ENCODE measurements around the gene HPCAL4.

The HPCAL4 gene

DNA sequence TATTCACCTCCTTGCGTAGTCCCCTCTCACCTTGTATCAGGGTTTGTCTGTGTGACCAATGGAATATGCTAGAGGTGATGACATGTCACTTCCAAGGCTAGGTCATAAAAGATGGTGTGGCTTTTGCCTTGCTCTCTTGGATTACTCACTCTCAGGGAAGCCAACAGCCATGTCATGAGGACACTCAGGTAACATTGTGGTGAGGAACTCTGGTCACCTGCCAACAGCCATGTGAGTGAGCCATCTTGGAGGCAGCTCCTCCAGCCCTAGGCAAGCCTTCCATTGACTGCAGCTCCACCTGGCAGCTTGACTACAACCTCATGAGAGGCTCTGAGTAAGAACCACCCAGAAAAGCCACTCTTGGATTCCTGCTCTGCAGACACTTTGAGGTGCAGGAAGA, 40.8 kb downstream of the HPCAL4 start:
- no peaks in the 10 kb centered on the region for H3K27me3 ChIP-seq (replicated peaks; ENCODE audit: control insufficient read depth, insufficient read depth, low read length)
- DNase-seq (ENCODE audit: extremely low read depth, insufficient read length): no peak

DNA sequence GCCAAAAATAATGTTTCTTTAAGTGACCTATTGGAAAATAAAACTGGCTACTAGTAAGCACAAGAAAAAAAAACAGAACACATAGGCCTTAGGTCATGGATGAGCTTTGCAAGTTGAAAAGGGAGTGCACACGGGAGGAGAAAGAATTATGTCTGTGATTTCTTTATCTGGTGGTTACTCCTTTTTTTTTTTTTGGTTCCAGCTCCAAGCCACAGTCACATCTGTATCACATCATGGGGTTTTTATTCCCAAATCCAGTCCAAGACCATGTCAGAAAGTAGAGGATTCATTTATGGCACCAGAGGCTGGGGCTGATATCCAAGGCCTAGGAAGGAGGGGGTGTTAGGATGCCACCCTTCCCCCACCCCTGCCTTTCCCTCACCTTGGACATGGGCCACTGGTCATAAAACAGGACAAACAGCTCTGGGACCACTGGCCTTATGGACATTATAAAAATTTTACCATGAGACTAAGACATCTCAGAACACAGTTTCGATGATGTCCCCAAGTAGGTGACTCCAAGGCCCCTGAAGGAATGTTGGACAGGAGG, 41.5 kb downstream of the HPCAL4 start:
- TF ChIP-seq, protein P1, sequence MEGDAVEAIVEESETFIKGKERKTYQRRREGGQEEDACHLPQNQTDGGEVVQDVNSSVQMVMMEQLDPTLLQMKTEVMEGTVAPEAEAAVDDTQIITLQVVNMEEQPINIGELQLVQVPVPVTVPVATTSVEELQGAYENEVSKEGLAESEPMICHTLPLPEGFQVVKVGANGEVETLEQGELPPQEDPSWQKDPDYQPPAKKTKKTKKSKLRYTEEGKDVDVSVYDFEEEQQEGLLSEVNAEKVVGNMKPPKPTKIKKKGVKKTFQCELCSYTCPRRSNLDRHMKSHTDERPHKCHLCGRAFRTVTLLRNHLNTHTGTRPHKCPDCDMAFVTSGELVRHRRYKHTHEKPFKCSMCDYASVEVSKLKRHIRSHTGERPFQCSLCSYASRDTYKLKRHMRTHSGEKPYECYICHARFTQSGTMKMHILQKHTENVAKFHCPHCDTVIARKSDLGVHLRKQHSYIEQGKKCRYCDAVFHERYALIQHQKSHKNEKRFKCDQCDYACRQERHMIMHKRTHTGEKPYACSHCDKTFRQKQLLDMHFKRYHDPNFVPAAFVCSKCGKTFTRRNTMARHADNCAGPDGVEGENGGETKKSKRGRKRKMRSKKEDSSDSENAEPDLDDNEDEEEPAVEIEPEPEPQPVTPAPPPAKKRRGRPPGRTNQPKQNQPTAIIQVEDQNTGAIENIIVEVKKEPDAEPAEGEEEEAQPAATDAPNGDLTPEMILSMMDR (IDR thresholded peaks at IDR 0.05; ENCODE audit: insufficient read depth, low read length, poor library complexity, severe bottlenecking): no peak
- Histone ChIP-seq H3K4me3 (replicated peaks; ENCODE audit: low read depth, low read length) (no peak overlapping the region), H3K27me3 (replicated peaks; ENCODE audit: control insufficient read depth, insufficient read depth, low read length) (no peaks in the 10 kb centered on the region), H3K36me3 (ENCODE audit: control insufficient read depth, insufficient read depth, low read length) (no peaks in the 10 kb centered on the region)
- DNase-seq (ENCODE audit: extremely low read depth, insufficient read length): no peak

More for the DNA sequence above, 40.8 kb downstream of the HPCAL4 start:
- H3K36me3 ChIP-seq (ENCODE audit: control insufficient read depth, insufficient read depth, low read length): no peaks in the 10 kb centered on the region
- TF ChIP-seq, protein P1 (IDR thresholded peaks at IDR 0.05; ENCODE audit: insufficient read depth, low read length, poor library complexity, severe bottlenecking): no peak
- no peak overlapping the region for H3K4me3 ChIP-seq (replicated peaks; ENCODE audit: low read depth, low read length)

DNA sequence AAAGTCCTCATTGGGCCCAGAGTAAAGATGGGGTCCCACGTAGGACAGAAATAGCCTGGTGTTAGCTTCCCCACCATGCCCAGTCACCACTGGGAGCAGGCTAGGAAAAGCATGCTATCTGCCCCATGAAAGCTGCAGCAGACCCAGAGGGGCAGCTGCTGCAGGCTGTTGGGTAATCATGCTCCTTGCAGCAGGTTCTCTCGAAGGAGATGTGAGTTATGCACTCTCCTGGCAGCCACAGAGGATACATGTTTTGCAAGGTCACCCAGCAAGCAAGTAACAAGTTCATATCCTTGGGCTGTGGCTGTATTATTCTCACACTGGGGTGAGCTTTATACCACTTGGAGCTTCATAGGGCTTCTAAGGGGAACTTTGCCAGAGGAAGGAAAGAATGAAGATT, 42.7 kb downstream of the HPCAL4 start:
- TF ChIP-seq, protein P1 (IDR thresholded peaks at IDR 0.05; ENCODE audit: insufficient read depth, low read length, poor library complexity, severe bottlenecking): no peak
- Histone ChIP-seq H3K27me3 (replicated peaks; ENCODE audit: control insufficient read depth, insufficient read depth, low read length) (no peaks in the 10 kb centered on the region), H3K36me3 (ENCODE audit: control insufficient read depth, insufficient read depth, low read length) (no peaks in the 10 kb centered on the region), H3K4me3 (replicated peaks; ENCODE audit: low read depth, low read length) (no peak overlapping the region)
- no peak for DNase-seq (ENCODE audit: extremely low read depth, insufficient read length)

DNA sequence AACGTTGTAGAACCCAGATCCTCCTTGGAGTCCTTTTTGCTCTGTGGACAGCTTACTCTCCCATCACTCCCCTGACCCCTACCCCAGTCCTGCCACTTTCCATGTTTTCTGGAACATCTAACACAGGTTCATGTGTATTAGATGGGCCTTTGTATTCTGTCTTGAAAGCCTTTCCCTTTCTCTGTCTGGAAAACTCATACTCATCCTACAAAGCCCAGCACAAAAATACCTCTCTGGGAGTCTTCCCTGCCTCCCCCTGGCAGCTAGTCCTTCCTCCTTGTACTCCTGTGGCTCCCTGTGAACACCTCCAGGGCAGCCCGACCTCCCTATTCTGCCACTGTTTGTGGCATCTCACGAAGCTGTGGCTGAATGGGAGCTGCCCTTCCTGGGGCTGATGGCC, 44.0 kb downstream of the HPCAL4 start:
- no peak for DNase-seq (ENCODE audit: extremely low read depth, insufficient read length)
- Histone ChIP-seq H3K4me3 (replicated peaks; ENCODE audit: low read depth, low read length) (no peak overlapping the region), H3K27me3 (replicated peaks; ENCODE audit: control insufficient read depth, insufficient read depth, low read length) (no peaks in the 10 kb centered on the region), H3K36me3 (ENCODE audit: control insufficient read depth, insufficient read depth, low read length) (no peaks in the 10 kb centered on the region)
- TF ChIP-seq, protein P1 (IDR thresholded peaks at IDR 0.05; ENCODE audit: insufficient read depth, low read length, poor library complexity, severe bottlenecking): no peak

DNA sequence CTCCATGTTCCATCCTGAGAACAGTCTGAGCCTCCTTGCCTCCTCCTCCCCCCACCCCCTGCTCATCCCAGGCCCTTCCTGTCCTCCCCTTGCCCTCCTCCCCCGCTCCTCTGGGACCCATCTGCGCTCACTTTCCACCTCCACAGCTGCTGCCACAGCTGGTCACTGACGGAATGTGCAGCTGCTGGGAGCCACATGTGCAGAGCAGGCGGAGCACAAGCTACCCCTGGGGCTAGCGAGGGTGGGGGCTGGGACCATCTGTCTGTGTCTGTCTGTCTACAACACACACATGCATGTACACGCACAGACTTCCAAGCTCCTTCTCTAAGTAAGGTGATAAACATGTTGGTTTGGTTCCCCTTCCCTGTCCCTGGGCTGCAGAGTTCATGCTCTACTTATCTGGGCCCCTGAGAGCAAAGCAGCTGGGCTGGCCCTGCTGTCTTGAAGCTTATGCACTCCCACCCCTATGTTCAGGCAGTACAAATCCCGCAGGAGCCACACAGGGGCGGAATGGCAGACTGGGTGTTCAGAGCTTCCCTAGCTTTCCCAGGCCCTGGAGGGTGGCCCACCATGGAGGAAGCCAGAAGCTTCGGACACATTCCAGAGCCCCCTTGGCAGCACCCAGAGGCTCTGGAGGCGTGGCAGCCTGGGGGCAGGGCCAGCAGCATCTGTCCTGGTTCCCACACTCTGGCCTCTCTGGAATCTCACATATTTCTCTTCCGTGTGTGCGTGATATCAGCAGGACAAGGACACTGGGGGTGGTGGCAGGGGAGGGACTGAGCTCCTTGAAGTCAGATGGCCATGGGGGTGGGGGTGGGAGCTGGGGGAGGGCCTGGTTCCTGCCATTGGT, 44.8 kb downstream of the HPCAL4 start:
- no peaks in the 10 kb centered on the region for H3K36me3 ChIP-seq (ENCODE audit: control insufficient read depth, insufficient read depth, low read length)
- DNase-seq (ENCODE audit: extremely low read depth, insufficient read length): no peak
- TF ChIP-seq, protein P1 (IDR thresholded peaks at IDR 0.05; ENCODE audit: insufficient read depth, low read length, poor library complexity, severe bottlenecking): no peak
- no peaks in the 10 kb centered on the region for H3K27me3 ChIP-seq (replicated peaks; ENCODE audit: control insufficient read depth, insufficient read depth, low read length)
- H3K4me3 ChIP-seq (replicated peaks; ENCODE audit: low read depth, low read length): no peak overlapping the region
